Measurements from ENCODE around the gene XPO5. TPM values are rescaled to one million over a fixed set of nuclear protein-coding genes. Genes with fewer than 3 reads are reported as not detected.

The XPO5 gene
- total and polyA plus RNA-seq, 9 of the 15 experiments (the other 6 are each of a cell fraction or from before 2014, with no cell fraction given) = 36.0 to 170 (median 99.1) TPM

DNA sequence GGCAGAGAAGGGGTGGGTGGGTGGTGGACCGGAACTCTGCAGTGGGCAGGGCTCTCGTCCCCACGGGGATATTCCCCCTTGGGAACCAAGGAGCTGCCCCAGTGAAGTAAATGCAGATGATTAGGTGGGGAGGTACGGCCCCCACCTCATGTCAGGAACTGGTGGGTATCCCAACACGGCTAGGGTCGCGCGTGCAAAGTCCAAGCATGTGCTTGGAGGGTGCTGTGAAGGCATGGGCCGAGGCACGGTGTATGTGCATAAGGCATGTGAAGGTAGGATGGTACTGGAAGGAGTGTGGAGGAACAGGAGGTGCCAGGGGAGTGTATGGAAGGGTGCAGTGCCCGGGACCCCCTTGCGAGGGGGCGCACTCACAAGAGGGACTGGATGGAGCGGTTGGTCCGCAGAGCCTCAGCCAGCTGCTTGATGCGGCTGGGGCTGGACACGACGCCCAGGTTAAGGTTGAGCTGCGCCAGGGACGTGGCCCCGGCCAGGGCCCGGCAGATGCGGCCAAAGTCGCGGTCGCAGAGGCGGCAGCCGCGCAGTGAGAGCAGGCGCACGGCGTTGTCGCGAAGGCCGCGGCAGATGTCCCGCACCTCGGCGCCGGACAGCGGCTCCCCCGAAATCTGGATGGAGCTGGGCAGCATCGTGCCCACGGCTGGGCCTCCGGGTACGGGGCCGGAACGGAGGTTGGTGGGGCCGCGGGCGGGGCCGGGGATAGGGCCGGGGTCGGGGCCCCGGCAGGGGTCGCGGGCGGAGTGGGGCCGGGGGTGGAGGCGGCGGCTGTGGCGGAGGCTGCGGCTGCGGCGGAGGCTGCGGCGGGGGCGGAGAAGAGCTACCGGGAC, 66.5 kb downstream of the XPO5 start (continued):
- TF ChIP-seq EGR1 (conservative IDR thresholded peaks at IDR 0.05) (no peak), MYBL2 (IDR thresholded peaks at IDR 0.05; ENCODE audit: low read depth) (no peak), MYBL2 (CRISPR knock-in tag; IDR thresholded peaks at IDR 0.05; ENCODE audit: borderline replicate concordance) (no peak), CXXC5 (CRISPR knock-in tag; IDR thresholded peaks at IDR 0.05) (no peak), CBFB (CRISPR knock-in tag; IDR thresholded peaks at IDR 0.05) (peak; percentile 53; the same call in 1 of the 2 replicates), SRSF1 (IDR thresholded peaks at IDR 0.05; ENCODE audit: low read depth, low read length) (no peak), DNMT1 (IDR thresholded peaks at IDR 0.05) (no peak), ZNF561 (CRISPR knock-in tag; conservative IDR thresholded peaks at IDR 0.05) (no peak), JUNB (CRISPR knock-in tag; conservative IDR thresholded peaks at IDR 0.05) (no peak), ZBTB1 (CRISPR knock-in tag; IDR thresholded peaks at IDR 0.05; ENCODE audit: borderline replicate concordance, low read depth) (peak; percentile 67; the same call in 1 of the 2 replicates), CBX1 (IDR thresholded peaks at IDR 0.05; ENCODE audit: low read depth) (no peak), TEAD4 (IDR thresholded peaks at IDR 0.05; ENCODE audit: low read length) (no peak), TEAD4 (CRISPR knock-in tag; IDR thresholded peaks at IDR 0.05; ENCODE audit: borderline replicate concordance) (no peak), ZC3H4 (CRISPR knock-in tag; IDR thresholded peaks at IDR 0.05; ENCODE audit: borderline replicate concordance) (peak; percentile 64; the same call in 1 of the 2 replicates), RBBP5 (IDR thresholded peaks at IDR 0.05; ENCODE audit: borderline replicate concordance, insufficient read depth, low read length, poor library complexity, severe bottlenecking) (peak; percentile 4), ZBTB17 (CRISPR knock-in tag; IDR thresholded peaks at IDR 0.05) (no peak), ELF2 (CRISPR knock-in tag; IDR thresholded peaks at IDR 0.05) (no peak), HMGN3 (IDR thresholded peaks at IDR 0.05; ENCODE audit: borderline replicate concordance, extremely low read depth, insufficient read length, low read depth, low read length) (peak; percentile 40), ARID1B (IDR thresholded peaks at IDR 0.05) (no peak)
- TF ChIP-seq, protein P1, sequence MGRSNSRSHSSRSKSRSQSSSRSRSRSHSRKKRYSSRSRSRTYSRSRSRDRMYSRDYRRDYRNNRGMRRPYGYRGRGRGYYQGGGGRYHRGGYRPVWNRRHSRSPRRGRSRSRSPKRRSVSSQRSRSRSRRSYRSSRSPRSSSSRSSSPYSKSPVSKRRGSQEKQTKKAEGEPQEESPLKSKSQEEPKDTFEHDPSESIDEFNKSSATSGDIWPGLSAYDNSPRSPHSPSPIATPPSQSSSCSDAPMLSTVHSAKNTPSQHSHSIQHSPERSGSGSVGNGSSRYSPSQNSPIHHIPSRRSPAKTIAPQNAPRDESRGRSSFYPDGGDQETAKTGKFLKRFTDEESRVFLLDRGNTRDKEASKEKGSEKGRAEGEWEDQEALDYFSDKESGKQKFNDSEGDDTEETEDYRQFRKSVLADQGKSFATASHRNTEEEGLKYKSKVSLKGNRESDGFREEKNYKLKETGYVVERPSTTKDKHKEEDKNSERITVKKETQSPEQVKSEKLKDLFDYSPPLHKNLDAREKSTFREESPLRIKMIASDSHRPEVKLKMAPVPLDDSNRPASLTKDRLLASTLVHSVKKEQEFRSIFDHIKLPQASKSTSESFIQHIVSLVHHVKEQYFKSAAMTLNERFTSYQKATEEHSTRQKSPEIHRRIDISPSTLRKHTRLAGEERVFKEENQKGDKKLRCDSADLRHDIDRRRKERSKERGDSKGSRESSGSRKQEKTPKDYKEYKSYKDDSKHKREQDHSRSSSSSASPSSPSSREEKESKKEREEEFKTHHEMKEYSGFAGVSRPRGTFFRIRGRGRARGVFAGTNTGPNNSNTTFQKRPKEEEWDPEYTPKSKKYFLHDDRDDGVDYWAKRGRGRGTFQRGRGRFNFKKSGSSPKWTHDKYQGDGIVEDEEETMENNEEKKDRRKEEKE (IDR thresholded peaks at IDR 0.05; ENCODE audit: borderline replicate concordance in 1 of 2, control insufficient read depth in 1 of 2, low read depth in 2 of 2, low read length in 1 of 2) = no peak
- TF ChIP-seq, protein P2, sequence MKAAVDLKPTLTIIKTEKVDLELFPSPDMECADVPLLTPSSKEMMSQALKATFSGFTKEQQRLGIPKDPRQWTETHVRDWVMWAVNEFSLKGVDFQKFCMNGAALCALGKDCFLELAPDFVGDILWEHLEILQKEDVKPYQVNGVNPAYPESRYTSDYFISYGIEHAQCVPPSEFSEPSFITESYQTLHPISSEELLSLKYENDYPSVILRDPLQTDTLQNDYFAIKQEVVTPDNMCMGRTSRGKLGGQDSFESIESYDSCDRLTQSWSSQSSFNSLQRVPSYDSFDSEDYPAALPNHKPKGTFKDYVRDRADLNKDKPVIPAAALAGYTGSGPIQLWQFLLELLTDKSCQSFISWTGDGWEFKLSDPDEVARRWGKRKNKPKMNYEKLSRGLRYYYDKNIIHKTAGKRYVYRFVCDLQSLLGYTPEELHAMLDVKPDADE (conservative IDR thresholded peaks at IDR 0.05; ENCODE audit: control insufficient read depth, low read depth, low read length) = no peak; the same call in 1 of the 2 replicates
